DND-41 (cell line): ENCODE results near the gene FAT1.

Experiments
- CTCF ChIP-seq: IDR thresholded peaks from 2 replicates; pipeline ENCODE4 v1.5.1; 2012; ENCODE audit warnings: borderline replicate concordance, low read length, moderate library complexity, mild to moderate bottlenecking; ENCODE audit not compliant: poor library complexity, severe bottlenecking; ENCODE audit errors: extremely low read depth
- EZH2 ChIP-seq: IDR thresholded peaks from 3 replicates; pipeline ENCODE4 v1.6.1; 2012; ENCODE audit warnings: borderline replicate concordance, low read depth, mild to moderate bottlenecking, moderate library complexity, low read length, inconsistent platforms; ENCODE audit not compliant: severe bottlenecking

GRCh38 chr4:186604124-186604807 lies 119.4 kb downstream of the FAT1 start:
- TF ChIP-seq CTCF: no peak
- no peak for TF ChIP-seq EZH2
